Measurements from ENCODE around the gene CNTN5.

The CNTN5 gene

DNA sequence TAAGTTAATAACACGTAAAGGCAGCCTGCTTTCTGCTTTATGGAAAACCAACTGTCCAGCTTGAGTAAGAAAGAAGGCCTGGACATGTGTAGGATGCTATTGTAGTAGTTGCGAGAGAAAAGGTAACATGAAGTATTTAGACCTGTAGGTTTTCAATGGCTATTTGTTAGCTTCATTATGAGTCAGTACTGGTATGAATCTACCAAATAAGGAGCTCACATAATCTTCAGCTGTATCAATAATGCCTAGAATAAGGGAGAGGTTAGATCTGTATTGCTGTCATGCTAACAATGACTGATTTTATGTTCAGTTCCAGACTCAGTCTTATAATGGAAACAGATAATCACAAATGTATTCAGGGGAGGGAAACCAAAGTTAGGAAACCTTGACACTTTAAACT, 550.3 kb downstream of the CNTN5 start:
- no peak for TF ChIP-seq TCF4 (CRISPR knock-in tag; IDR thresholded peaks at IDR 0.05; ENCODE audit: borderline replicate concordance)
- TF ChIP-seq GLIS3 (CRISPR knock-in tag; IDR thresholded peaks at IDR 0.05): no peak
- no peak for TF ChIP-seq RARB (CRISPR knock-in tag; IDR thresholded peaks at IDR 0.05)
- no peak for TF ChIP-seq OSR1 (CRISPR knock-in tag; IDR thresholded peaks at IDR 0.05)
- TF ChIP-seq, protein P1, sequence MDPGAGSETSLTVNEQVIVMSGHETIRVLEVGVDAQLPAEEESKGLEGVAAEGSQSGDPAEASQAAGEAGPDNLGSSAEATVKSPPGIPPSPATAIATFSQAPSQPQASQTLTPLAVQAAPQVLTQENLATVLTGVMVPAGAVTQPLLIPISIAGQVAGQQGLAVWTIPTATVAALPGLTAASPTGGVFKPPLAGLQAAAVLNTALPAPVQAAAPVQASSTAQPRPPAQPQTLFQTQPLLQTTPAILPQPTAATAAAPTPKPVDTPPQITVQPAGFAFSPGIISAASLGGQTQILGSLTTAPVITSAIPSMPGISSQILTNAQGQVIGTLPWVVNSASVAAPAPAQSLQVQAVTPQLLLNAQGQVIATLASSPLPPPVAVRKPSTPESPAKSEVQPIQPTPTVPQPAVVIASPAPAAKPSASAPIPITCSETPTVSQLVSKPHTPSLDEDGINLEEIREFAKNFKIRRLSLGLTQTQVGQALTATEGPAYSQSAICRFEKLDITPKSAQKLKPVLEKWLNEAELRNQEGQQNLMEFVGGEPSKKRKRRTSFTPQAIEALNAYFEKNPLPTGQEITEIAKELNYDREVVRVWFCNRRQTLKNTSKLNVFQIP (CRISPR knock-in tag; IDR thresholded peaks at IDR 0.05; ENCODE audit: borderline replicate concordance, low read depth): no peak
- TF ChIP-seq PPARA (CRISPR knock-in tag; IDR thresholded peaks at IDR 0.05; ENCODE audit: borderline replicate concordance): no peak
- no peak for TF ChIP-seq ARNTL (CRISPR knock-in tag; IDR thresholded peaks at IDR 0.05; ENCODE audit: borderline replicate concordance, low read depth)
- TF ChIP-seq ZFP30 (CRISPR knock-in tag; IDR thresholded peaks at IDR 0.05): no peak
- no peak for TF ChIP-seq ZNF8 (CRISPR knock-in tag; IDR thresholded peaks at IDR 0.05)
- no peak for TF ChIP-seq ESRRG (CRISPR knock-in tag; IDR thresholded peaks at IDR 0.05)
- ATAC-seq: no peak

DNA sequence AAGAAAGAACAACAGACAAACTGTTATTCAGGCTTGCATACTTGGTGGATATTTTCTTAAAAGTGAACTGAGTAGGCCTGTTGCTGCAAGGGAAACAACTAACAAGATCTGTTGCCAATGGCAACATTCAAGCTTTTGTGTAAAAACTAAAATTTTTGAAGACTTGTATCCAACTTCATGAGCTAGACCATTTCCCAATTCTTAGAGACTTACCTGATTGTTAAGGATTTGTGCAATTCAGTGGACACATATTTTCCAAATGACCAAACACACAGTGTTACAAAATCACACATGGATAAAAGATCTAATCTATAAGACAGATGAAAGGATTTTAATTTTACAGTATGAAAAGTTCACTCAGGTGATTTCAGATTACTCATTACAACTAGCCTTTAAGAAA, 564.1 kb downstream of the CNTN5 start:
- TF ChIP-seq RARB (CRISPR knock-in tag; IDR thresholded peaks at IDR 0.05) (no peak), ESRRG (CRISPR knock-in tag; IDR thresholded peaks at IDR 0.05) (no peak), GLIS3 (CRISPR knock-in tag; IDR thresholded peaks at IDR 0.05) (no peak), ZFP30 (CRISPR knock-in tag; IDR thresholded peaks at IDR 0.05) (no peak), TCF4 (CRISPR knock-in tag; IDR thresholded peaks at IDR 0.05; ENCODE audit: borderline replicate concordance) (no peak)

DNA sequence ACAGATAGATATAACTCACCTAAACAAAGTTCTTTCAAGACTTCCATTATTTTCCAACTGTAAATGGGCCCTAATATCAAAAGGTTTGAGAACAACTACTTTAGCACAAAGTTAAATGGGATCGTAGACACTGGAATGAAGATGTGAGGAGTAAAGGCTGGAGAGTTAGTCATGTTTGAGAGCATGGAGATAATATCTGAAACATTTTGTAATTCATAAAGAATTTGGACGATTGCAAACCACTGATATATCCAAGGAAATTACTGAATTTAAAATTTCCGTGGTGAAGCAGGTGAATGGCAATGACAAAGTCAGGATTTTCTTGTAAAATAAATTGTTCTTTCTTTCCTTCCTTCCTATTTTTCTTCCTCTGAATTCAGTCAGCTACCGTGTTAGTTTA, 564.9 kb downstream of the CNTN5 start:
- no peak for ATAC-seq
- no peak for TF ChIP-seq ISL1 (CRISPR knock-in tag; IDR thresholded peaks at IDR 0.05)

More for the DNA sequence above, 564.1 kb downstream of the CNTN5 start:
- no peak for ATAC-seq

DNA sequence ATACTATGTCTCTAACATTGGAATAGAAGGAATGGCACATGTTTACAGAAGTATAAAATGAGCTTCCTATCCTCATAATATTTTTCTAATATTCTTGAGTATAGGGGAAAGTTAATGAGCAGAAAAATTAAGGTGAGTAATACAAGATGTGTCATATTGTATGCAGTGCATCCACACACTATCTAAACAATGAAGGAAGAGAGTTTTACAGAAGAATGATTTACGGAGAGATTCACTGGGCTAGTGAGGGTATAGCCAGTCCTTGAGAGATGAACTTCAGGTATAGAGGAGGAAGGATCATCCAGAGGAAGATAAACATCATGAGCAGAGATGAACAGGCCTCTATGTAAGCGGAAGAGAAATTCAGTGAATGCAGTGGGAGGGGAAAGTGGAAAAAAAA, 569.0 kb downstream of the CNTN5 start:
- no peak for TF ChIP-seq ARNTL (CRISPR knock-in tag; IDR thresholded peaks at IDR 0.05; ENCODE audit: borderline replicate concordance, low read depth)
- no peak for TF ChIP-seq RARB (CRISPR knock-in tag; IDR thresholded peaks at IDR 0.05)
- no peak for TF ChIP-seq ISL1 (CRISPR knock-in tag; IDR thresholded peaks at IDR 0.05)
- TF ChIP-seq ZNF565 (CRISPR knock-in tag; conservative IDR thresholded peaks at IDR 0.05; ENCODE audit: low read depth): no peak
- TF ChIP-seq, protein P2, sequence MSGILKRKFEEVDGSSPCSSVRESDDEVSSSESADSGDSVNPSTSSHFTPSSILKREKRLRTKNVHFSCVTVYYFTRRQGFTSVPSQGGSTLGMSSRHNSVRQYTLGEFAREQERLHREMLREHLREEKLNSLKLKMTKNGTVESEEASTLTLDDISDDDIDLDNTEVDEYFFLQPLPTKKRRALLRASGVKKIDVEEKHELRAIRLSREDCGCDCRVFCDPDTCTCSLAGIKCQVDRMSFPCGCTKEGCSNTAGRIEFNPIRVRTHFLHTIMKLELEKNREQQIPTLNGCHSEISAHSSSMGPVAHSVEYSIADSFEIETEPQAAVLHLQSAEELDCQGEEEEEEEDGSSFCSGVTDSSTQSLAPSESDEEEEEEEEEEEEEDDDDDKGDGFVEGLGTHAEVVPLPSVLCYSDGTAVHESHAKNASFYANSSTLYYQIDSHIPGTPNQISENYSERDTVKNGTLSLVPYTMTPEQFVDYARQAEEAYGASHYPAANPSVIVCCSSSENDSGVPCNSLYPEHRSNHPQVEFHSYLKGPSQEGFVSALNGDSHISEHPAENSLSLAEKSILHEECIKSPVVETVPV (CRISPR knock-in tag; IDR thresholded peaks at IDR 0.05): no peak
- TF ChIP-seq PPARA (CRISPR knock-in tag; IDR thresholded peaks at IDR 0.05; ENCODE audit: borderline replicate concordance): no peak
- no peak for TF ChIP-seq ESRRG (CRISPR knock-in tag; IDR thresholded peaks at IDR 0.05)
- no peak for ATAC-seq

DNA sequence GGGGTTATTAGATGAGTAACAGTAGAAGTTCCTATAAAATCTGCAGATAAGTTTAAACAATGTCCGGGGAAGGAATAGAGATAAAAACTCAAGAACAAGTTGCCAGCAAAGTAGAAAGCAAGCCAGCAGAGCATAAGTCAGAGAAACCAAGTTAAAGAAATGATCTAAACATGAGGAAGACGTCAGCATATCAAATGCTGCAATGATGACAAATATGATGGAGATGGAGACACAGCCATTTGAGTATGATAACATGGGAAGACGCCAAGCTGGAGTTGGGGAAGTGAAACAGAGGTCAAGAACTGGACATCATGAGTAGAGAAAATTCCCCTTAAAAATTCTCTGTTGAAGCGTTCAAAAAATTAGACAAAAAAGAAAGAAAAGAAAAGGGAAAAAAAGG, 571.5 kb downstream of the CNTN5 start:
- TF ChIP-seq ZNF70 (CRISPR knock-in tag; IDR thresholded peaks at IDR 0.05) (no peak), ISL1 (CRISPR knock-in tag; IDR thresholded peaks at IDR 0.05) (no peak), ZNF565 (CRISPR knock-in tag; conservative IDR thresholded peaks at IDR 0.05; ENCODE audit: low read depth) (no peak), ZFP3 (CRISPR knock-in tag; IDR thresholded peaks at IDR 0.05) (no peak), GLIS3 (CRISPR knock-in tag; IDR thresholded peaks at IDR 0.05) (no peak), PPARA (CRISPR knock-in tag; IDR thresholded peaks at IDR 0.05; ENCODE audit: borderline replicate concordance) (no peak), CSDC2 (CRISPR knock-in tag; IDR thresholded peaks at IDR 0.05) (no peak), BACH2 (CRISPR knock-in tag; IDR thresholded peaks at IDR 0.05; ENCODE audit: borderline replicate concordance) (no peak), ARNTL (CRISPR knock-in tag; IDR thresholded peaks at IDR 0.05; ENCODE audit: borderline replicate concordance, low read depth) (no peak), ZC3H10 (CRISPR knock-in tag; IDR thresholded peaks at IDR 0.05) (no peak), TCF4 (CRISPR knock-in tag; IDR thresholded peaks at IDR 0.05; ENCODE audit: borderline replicate concordance) (no peak), ESRRG (CRISPR knock-in tag; IDR thresholded peaks at IDR 0.05) (no peak)
- TF ChIP-seq, protein P2 (CRISPR knock-in tag; IDR thresholded peaks at IDR 0.05): no peak
- TF ChIP-seq, protein P3, sequence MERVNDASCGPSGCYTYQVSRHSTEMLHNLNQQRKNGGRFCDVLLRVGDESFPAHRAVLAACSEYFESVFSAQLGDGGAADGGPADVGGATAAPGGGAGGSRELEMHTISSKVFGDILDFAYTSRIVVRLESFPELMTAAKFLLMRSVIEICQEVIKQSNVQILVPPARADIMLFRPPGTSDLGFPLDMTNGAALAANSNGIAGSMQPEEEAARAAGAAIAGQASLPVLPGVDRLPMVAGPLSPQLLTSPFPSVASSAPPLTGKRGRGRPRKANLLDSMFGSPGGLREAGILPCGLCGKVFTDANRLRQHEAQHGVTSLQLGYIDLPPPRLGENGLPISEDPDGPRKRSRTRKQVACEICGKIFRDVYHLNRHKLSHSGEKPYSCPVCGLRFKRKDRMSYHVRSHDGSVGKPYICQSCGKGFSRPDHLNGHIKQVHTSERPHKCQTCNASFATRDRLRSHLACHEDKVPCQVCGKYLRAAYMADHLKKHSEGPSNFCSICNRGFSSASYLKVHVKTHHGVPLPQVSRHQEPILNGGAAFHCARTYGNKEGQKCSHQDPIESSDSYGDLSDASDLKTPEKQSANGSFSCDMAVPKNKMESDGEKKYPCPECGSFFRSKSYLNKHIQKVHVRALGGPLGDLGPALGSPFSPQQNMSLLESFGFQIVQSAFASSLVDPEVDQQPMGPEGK (CRISPR knock-in tag; IDR thresholded peaks at IDR 0.05; ENCODE audit: borderline replicate concordance): no peak
- TF ChIP-seq, protein P4, sequence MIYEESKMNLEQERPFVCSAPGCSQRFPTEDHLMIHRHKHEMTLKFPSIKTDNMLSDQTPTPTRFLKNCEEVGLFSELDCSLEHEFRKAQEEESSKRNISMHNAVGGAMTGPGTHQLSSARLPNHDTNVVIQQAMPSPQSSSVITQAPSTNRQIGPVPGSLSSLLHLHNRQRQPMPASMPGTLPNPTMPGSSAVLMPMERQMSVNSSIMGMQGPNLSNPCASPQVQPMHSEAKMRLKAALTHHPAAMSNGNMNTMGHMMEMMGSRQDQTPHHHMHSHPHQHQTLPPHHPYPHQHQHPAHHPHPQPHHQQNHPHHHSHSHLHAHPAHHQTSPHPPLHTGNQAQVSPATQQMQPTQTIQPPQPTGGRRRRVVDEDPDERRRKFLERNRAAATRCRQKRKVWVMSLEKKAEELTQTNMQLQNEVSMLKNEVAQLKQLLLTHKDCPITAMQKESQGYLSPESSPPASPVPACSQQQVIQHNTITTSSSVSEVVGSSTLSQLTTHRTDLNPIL (CRISPR knock-in tag; IDR thresholded peaks at IDR 0.05; ENCODE audit: low read depth): no peak
- no peak for ATAC-seq

Measured in SK-N-SH treated with all-trans-retinoic acid at 6 μM for 48 hours (cell line).